HCEC 1CT (cell line): ENCODE measurements around the gene C1QTNF5.

Source experiments
- DNase-seq: peaks from one replicate; pipeline ENCODE4 v3.0.0-alpha.2; 2017

C1QTNF5 gene

DNA sequence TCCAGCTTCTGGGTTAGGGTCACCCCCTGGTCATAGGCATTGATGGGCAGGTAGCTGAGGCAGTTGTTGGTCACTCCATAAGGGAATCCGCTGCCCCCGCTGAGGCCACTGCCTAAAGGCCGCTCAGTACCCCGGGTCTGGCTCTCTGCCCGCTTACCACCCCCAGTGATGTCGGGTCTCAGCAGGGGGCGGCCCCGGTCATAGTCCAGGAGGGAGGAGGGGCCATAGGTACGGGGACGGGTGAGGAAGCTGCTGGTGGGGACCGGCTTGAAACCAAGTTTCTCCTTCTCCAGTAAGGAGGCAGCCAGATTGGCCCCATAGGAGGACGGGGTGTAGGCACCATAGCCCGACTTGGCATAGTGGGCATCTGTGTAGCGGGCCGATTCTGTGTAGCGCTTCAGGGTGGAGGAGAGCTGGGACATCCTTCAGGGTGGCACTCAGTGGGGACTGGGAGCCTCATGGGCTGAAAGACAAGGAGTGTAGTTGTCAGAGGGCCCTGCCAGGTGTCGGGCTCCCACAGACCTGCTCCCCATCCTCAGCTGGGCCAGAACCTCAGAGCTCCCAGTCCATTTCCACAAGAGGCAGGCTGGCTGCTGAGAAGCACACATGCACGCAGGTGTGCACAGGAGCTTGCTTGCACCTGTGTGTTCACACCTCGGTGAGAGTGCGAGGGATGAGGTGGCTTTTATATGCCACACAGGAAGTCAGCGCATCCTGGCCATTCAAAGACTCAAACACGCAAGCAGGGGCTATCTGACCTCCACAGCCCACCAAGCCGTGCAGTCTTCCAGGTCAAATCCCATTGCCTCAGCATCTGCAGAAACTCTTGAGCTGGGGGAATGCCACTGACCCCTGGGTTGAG is 32.6 kb upstream of the C1QTNF5 start:
- DNase-seq, result no peak

DNA sequence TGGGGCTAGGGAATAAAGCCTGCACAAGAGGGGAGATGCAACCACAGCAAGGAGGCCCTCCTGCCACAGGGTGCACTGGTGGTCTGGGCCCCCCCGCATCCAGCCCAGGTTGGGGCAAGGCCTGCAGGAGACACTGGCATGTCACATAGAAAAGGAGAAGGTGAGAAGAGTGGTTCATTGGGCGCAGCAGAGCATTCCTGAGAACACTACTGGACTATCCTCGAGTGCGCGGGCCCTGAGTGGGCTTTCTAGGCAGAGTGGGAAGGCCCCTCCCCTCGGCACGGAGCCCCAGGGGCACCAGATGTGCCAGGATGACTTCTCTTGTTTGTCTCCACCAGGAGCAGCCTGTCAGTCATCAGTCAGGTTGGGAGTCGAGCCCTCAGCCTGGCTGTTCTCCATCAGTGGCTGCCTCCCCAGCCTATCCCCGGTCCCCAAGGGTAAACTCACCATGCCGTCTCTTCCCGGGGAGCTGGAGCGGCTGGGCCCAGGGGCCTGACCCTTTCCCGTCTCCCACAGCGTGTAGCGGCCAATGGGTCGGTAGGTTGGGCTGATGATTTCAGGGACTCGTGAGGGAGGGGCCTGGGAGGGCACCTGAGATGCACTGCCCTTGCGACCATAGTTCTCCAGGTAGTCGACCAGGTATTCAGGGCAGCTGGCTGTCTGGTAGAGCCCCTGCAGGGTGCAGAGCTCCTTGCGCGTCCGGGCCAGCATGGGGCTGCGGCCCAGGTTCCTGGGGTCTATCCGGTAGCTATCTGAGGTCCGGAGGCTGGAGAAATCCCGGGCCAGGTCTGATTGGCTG is 31.8 kb upstream of the C1QTNF5 start:
- DNase-seq, result no peak

DNA sequence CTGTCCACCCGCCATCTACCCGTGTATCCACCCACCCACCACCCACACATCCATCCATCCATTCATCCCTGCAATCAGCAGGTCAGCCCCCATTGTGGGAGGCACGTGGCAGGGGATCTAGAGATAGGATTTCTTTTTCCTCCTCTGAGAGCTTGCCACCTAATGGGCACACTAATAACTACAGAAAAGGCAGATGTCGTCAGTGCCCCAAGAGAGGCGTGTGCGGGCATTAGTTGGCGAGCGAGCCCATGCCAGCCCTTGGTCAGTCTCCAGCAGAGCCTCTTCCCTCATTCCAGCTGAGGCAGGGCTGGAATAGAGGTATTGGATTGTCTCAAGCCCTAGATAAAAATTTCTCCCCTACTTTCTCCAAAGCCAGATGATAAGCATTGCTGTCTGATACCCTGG is 31.1 kb upstream of the C1QTNF5 start:
- DNase-seq, result no peak

DNA sequence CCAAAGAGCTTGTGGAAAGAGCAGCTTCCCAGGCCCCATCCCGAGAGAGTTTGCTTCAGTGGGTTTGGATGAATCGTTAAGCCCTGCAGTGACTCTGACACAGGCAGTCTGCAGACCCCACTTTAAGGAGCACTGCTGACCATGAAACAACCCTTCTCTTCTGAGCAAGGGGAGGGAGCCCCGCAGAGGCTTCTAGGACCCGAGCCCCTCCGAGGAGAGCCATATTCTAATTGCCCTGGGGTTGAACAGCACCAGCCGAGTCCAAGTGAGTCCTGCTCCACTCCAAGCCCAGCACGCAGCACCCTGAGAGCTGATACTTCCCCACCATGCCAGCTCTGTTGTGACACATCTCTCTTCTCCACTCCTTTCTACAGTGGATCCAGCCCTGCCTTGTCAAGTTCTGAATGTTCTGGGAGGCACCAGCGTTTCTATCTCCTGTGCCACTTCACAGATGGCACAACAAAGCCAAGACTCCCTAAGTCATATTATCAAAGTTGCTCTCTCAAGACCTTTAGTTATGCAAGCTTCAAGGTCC is 30.5 kb upstream of the C1QTNF5 start:
- DNase-seq, result no peak

DNA sequence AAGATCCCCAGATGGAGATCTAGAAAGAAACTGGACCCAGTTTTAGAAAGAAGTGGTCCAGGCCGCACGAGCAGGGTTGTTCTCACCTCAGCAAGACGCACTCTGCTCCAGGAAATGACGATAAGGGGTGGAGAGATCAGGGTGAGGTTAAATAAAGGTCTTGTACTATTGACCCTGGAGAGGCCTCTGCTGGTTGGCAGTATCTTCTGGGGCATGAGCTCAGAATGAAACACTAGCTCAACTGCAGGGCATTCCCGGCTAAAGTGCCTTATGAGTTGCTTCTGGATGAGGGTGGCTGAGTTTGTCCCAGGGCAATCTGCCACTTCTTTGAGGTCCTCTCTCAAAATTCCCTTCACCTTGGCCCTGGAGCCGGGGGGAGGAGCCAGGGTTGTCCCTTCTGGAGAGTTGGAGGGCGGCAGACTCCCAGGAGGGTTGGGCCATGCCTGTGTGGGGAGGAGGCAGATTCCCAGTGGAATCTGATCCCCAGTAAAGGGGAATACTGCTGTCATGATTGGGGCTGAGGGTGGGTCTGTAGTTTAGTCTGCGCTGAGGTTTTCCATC is 29.9 kb upstream of the C1QTNF5 start:
- no peak for DNase-seq

DNA sequence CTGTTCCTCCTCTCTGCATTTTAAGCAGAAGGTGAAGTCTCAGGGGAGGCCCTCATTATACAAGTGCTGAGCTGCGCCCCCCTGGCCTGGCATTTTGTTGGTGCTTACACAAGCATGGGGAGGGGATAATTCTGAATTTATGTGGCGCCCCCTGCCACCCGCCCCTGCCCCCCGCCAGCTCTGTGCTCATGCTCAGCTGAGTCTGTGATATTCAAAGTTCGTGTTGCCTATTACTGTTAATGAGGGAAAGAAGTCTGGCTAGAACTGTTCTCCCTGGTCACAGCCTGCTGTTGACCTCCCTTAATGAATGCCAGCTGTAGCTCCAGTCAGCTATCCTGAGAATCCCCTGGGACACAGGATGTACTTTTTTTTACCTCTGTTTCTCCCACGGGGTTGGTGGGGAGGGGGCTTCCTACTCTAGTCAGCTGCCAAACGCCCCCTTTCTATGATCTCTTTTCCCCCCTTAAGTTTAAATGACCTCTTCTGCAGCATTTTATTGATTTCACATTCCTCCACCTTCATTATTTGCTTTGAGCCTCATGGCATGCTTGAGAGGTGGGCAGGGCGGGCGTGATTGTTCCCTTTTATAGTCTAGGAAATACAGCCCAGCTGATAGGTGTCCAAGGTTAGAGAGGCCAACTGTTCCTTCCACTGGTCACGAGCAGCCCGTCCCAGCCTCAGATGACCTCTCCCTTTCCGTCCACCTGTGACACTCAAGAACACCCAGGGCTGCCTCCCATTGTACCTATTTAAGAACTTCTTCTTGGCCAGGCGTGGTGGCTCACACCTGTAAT is 28.6 kb upstream of the C1QTNF5 start:
- no peak for DNase-seq

DNA sequence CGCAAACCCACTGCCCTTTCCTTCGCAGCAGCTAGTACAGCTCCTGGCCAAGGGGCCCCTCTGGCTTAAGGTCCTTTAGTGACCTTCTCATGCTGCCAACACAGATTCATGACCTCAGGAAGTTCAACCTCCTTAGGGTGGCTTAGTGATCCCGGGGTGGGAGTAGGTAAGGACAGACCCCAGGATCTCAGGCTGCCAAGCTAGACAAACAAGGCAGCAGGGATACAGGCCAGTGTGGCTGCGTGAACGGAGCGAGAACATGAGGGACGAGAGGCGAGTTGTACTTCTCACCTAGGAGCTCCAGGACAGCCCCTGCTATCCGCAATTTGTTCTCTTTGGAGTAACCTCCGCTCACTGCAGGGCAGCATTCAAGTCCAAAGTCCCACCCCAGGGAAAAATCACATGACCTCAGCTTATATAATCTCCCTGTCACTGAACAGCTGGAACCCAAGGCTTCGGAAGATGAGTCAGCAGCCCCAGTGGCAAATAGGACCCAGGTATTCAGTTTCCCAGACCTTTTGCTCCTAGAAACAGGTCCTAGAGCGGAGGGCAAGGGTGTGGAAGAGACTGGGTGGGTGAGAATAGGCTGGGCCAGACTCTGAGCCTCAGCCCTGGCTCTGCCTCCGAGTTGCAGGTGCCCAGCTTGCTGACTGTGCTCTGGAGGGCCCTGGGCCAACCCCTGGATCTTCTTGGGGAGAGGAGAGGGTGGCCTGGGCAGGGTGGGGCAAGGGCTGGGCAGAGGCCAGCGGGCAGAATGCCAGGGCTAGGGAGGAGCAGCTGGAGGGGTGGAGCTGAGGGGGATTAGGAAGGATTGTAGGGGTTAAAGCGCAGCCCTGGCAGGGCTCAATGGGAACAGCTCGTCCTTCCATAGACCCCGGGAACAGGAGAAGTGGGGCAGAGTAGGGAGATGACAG is 27.7 kb upstream of the C1QTNF5 start:
- DNase-seq, result peak; percentile 61

DNA sequence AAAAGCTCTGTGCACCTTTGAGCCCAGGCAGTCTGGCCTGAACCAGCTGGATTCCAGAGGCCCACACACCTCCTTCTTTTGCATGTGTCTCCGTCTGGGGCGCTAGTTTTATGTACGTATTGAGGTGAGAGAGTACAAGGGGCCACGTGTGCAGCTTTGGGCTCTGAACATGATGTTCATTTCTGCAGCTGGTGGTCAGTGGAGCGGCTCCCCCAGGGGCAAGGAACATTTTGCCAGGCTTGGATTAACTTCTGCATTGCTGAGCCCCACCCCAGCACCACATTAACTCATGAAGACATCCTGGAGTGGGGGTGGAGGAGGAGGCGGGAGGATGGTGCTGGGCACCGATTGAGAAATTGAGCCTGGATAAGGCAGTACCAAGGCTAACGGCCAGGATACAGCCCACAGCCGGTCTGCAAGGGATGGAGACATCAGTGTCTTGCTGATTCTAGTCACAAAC is 27.0 kb upstream of the C1QTNF5 start:
- DNase-seq, result peak; percentile 25

DNA sequence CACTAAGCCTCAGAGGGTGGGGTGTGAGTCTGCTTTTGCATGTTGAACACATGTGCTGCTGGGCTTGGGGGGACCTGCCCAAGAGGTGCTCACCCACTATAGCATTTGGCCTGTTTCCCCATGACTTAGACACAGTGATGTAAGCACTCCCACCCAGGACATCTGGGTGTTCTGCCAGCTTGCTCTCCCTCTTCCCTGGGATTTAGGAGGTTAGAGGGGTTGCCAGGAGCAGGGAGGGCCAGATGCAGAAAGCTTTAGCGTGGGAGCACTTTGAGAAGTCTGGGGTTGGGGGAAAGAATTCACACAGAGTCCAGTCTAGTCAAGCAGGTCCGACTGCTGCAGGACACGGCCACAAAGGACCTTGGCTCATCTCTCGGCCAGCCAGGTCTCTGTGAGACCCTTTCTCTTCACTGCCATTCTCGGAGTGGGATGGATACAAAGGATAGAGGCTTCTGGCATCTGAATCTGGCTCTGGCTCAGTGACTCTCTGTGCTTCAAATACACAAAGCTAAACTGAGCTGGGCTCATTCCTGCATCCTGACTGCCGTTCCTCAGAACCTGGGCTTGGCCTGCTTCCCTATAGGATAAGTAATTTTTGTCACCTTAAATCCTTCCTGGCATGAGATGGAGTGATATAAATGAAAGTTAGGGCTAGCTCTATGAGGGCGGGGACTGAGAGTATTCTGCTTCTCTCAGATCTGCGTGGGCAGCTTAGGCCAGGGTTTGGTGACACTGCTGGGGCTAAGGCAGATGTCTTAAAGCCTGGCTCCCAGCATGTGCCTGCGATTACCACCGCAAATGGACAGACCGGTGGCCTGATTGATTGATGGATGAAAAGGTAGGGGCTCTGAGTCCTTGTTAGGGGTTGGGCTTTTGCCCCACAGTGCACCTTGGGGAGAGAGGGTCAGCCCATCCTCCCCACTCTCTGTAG is 26.3 kb upstream of the C1QTNF5 start:
- DNase-seq, result no peak

DNA sequence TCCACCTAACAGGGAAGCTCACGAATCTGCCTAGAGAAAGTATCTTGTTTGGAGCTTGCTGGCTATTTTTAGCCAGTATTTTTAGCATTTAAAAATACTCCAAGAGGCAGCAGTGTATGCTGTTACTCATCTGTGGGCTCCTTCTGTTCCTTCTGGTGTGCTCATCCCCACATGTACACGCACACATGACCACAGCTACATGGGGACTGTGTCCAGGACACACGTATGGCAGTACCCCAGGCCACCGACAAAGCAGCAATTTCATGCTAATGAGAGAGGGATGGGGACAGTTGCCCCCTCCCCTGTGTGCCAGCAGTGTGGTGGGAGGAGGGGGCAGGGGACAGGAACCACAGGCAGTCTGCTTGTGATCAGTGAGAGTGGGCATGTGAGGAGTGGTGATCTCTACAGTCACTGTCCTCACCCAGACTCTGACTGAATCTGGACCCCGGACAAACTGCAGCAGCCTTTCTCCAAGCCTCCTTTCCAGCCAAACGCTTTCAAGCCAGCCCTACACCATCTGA is 24.4 kb upstream of the C1QTNF5 start:
- DNase-seq, result peak; percentile 38

DNA sequence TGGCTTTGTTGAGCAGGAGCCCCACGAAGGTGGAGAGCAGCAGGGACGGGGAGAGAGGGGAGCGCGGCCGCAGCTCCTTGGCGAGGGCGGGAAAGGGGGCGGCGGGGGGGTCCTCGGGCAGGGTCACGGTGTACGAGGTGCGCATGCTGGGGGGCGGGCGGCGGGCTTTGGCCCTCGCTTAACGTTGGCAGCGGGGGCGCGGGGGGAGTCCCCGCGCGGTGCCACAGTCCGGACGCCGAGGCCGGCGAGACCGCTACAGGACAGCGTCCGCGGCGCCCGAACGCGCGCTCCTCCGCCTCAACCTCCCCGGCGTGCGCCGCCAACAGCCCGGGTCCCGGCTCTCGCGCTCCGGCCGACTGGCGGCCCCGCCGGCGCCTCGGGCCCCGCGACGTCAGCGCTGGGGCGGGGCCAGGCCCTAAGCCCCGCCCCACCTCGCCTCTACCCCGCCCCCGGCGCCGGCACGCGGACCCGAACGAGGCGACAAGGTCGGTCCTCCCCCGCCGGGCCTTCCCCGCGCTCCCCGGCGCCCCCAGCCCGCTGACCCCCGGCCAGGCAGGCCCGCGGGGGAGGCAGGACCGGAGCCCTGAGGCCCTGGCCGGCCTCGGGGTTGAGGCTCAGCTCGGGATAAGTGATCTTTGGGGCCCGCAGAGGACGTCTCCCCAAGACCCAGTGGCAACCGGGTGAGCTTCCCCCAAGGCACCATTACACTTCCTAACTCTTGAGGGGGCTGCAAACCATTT is 23.3 kb upstream of the C1QTNF5 start:
- peak; percentile 36 for DNase-seq

DNA sequence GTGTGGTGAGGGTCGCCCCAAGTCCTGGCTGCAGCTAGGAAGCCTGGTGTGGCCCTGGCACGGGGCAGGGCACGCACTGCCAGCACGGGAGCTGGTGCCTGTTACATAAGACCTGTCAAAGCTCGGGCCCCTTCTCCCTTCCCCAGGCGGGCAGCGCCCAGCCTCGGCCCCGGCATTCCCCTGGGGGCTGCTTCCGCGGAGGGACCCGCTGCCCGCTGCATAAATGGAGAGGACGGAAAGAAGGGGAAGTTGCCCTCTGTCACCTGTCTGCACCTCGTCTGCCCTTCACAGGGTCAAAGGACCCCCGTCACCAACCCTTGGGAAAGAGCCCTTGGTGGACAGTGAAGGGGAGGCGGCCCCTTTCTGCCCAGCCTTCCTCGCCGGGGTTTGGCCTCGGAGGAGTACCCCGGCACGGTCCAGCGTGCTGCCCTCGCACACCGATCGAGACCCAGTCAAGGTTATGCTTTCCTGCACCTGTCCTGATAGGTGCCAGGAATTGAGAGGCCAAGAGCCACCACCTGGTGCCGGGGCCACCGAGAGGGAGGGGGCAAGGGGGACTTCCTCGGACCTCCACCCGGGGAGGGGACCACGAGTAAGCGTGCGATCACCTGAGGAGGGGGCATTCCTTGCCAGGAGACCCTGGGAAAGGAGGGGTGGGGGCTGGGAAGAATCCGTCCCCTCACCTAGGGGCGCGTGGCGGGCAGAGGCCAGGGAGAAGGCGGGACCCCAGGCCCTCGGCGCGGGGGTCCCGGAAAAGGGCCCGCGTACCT is 22.6 kb upstream of the C1QTNF5 start:
- DNase-seq, result no peak

DNA sequence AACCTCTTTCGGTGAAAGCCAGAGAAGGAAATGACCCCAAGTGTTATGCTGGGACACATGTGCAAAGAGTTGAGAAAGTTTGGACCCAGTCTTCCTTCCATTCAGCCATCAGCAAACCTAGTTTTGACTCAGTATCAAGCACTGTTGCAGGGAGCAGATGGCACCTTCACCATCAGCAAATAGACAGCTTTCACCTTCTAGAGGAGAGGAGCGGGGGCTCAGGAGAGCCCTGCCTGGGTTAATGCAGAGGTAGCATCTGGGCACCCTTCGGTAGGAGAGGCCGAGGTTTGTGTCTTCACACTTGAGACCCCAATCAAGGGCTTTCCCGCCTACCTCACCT is 22.0 kb upstream of the C1QTNF5 start:
- DNase-seq, result no peak

DNA sequence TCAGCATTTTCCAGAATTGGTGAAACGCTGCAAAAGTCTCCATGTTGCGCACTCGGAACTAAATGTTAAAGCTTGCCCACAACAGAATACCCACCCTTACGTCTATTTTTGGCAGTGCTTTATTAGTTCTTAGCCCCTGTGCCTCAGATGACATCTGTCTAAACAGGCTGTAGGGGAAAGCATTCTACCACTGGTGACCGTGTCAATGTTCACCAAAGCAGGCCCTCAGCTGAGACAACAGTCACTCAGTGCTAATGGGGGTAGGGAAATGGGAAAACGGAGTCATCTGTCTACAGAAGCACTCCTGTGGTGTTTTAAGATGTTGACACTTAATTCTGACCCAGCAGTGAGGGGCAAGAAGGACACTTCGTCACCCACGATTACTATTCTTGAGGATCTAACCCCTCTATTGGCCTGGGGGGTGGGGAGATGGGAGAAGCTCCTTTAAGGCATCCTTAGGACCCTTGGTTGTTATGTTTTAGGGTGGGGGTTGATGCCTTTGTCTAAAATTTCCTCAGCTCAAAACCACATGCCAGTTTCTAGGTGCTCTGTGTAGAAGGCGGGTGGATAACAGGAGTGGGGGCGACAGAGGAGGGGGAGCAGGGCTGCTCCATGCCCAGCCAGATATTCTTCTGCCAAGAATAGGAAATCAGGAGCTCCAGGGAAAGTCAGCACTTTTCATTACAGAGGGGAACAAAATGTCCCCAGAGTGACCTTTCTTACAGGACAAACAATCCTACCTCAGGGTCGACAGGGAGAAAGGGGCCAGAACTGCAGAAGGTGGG is 21.4 kb upstream of the C1QTNF5 start:
- no peak for DNase-seq

DNA sequence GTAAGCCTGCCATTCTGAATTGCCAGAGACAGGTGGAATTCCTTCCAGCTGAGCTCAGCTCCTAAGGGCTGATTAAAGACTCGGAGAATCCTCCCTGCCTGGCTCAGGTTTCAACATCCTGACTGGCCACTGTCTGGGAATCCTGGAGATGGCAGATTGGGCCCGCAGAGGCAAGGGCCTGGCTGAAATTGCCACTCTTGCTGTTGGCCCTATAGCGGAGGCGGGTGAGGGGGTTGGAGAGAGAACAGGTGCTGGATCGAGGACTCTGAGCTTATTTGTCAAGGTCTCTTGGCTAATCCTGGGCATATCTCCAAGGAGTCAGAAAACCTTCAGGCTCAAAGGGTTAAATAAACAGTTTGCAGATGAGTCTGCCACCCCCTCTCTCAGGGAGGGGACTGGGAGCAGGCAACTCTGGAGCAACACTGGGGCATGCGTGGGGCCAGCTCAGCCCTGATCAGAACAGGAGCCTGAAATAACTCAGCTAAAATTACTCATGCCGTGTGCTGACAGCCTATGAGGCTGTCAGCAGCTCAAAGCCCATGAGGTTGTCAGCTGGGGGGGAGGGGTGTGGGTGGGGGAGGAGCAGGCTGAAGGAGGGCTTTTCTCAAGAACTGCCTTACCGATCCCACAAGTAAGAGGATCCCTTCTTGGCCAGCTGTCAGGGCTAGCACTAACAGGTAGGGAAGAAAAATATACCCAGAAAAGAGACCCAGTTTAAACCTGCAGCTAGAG is 20.5 kb upstream of the C1QTNF5 start:
- DNase-seq, result peak; percentile 86

DNA sequence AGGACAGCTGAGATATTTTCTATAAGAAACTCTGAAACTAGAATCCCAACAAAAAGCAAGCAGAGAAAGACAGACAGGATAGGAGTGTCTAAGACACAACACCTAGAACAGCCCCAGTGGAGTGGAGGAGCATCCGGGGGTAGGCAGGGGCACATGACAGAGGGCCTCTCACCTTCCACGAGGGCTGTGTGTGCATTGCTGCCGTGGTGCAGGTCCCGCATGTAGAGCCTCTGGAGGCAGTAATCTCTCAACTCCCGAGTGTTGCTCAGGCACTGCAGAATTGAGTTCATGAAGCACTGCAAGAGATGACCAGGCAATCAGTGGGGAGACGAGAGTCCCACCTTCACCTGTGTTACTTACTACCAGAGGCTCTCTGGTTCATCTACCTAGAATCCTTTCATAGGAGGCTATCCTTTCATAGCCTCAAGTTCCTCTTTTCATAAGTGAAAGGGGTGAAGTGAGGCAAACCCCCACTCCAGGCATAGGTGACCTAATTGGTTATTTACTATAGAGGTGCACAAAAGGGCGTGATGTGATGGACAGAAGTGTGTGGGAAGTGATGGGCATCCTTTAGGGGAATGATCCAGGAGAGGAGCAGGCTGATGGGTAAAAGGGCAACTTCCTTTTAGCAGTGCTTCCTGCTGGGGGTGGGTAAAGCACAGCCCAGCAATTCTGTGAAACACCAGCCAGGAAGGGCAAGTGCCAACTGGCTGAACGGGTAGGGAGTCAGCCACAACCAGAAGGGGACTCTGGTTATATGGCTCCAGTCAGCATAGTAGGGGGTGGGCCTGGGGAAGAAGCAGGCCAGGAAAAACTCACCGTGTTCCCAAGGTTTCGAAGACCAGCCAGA is 18.9 kb upstream of the C1QTNF5 start:
- no peak for DNase-seq
